HG03025 (cell line): ENCODE results near the gene GRID1.

Experiments used
- ATAC-seq: cut with Tn5 transposase; IDR thresholded peaks from one replicate; pipeline ENCODE4 v1.9.1; 2021; ENCODE audit warnings: mild to moderate bottlenecking, moderate library complexity; ENCODE audit not compliant: unreplicated experiment, low FRiP score

Gene GRID1

DNA sequence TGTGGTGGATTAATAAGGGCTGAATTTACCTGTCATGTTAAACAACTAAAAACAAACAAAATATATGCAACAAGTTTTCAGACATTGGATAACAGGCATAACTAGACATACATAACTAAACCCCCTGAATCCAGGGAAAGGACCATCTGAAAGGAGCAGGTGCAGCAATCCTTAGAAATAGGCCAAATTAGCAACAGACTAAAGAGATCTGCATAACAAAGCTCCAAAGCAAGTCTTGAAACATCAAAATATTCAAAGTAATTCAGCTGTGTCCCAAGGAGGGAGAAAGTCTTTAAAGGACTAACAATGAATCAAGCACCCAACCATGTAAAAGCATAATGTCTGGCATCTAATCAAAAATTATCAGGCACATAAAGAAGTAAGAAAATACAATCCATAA is 475.1 kb downstream of the GRID1 start:
- ATAC-seq = no peak

GRCh38 chr10:85888559-85888958 is 478.0 kb downstream of the GRID1 start:
- ATAC-seq = no peak

GRCh38 chr10:85888004-85888403 is 478.6 kb downstream of the GRID1 start:
- ATAC-seq = no peak

DNA sequence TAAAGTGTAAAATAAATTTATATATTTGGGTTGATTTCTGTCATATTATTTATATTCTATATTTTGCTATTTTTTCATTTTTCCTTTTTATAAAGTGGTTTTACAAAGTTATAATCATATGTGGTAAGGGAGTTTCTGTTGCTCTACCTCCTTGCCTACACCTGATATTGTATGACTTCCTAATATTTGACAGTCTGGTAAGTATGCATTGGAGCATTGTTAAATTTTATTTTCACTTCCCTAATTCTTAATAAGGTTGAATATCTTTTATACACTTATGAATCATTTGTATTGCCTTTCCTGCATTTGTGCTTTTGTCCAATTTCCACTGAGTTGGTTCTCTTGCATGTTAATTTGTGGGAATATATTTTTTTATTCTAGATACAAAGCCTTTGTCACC is 492.4 kb downstream of the GRID1 start:
- no peak for ATAC-seq

GRCh38 chr10:85873063-85873462 is 493.5 kb downstream of the GRID1 start:
- no peak for ATAC-seq

DNA sequence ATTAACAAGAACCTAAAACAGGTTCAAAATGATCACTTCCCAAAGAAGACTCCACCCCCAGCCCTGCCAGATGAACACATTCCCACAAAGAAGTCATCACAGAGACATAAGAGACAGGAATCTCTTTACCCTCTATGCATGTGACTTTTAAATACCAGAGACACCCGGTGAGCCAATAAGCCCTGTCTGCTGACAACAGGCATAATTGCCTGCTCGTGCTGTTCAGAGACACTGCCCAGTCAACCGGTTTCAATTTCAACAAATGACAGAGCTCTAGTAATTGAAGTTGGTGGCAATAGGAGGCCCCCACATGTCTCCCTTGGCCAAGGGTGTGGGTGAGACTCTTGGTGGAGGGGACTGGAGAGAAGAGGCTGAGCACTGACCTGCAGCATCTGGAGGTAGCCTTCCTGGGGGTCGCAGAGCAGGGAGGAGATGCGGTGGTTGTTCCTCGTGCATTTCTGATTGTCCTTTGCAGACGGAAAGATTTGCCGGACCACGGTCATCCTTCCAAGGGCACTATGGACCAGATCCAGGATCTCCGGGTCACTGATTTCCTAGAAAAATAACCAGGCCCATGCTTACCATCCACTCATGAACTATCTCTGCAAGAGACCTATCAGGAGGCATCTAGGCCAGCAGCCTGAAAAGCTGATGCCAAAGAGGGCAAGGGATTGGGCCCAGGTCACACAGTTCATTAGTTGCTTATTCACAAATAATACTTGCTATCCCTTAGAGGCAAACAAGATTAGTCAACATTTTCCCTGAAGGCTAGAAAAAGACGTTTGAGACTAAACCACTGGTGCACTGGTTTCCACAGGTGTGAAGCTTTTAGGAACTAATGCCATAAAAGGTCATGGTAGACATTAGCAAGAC is 497.7 kb downstream of the GRID1 start:
- ATAC-seq = no peak

GRCh38 chr10:85864868-85865526 is 501.6 kb downstream of the GRID1 start:
- no peak for ATAC-seq

GRCh38 chr10:85864173-85864549 is 502.4 kb downstream of the GRID1 start:
- no peak for ATAC-seq

DNA sequence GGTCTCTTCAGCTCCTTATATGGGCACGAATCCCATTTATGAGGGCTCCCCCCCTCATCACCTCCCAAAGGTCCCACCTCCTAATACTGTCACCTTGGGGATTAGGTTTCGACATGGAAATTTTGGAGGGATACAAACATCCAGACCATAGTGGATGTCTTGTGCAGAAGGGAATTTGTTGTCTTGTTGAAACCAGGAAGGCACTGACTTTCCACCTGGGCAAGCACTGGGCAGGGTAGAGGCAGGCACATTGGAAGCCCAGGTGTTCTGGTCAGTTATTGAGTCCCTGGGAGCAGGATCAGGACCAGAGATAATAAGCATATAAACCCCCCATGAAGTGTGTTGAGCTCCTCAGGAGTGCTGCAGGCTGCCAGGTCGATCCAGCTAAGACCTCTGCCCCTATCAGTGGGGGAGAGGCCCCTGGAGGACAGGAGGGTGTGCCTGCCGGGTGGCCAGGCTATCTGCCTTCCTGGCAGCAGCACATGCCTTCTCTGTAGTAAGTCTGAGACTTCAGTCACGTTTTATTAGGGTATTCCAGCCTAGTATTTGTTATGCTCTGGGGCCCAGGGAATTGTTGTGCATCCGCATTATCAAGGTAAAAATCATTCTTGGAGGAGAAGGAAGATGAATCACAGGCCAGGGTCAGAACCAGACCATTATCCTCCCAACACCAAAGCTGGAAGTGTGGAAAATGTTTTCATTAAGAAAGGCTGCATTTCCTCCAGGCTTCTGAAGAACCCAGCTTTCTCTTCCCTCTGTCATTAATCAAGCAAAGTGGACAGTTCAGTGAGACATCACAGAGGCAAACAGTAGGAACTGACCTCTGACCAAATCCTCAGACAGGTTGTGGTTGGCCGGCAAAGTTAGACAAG is 503.1 kb downstream of the GRID1 start:
- no peak for ATAC-seq

DNA sequence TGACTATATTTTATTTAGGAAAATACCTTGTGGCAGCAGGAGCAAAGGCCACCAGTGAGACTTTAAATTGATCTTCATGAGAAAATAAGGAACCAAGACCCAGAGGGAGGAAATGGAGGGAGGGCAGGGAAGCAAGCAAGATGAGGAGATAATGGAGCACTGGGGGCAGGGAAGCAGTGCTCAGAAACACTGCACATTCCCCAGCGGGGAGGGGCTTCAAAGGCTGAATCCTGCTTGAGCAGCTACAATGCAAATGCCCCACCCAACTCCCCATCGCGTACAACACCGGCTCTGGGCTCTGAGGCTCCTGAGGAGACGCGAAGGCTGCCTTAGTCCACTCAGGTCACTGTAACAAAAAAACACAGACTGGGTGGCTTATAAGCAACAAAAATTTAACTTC is 503.8 kb downstream of the GRID1 start:
- ATAC-seq = no peak

- ATAC-seq = no peak
Observed at GRCh38 chr10:85861513-85862197, 504.9 kb downstream of the GRID1 start.

DNA sequence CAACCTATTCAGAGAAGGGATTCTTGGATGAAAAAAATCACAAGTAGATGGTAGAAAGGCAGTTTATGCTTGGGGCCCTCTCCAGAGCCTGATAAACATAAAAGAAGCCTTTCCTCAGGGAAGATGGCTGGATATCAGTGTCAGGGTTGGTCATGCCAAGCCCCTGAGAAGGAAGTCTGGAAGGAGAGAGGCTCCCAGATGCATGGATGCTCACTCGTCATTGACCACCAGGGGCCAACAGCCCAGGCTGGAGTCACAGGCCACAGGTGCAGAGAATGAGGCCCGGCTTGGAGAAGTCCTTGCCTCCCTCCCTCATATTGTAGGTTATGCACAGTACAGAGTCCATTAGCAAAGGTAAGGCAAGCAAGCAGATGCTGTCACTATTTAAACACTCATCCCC is 506.7 kb downstream of the GRID1 start:
- no peak for ATAC-seq

GRCh38 chr10:85858776-85859515 is 507.6 kb downstream of the GRID1 start:
- no peak for ATAC-seq

DNA sequence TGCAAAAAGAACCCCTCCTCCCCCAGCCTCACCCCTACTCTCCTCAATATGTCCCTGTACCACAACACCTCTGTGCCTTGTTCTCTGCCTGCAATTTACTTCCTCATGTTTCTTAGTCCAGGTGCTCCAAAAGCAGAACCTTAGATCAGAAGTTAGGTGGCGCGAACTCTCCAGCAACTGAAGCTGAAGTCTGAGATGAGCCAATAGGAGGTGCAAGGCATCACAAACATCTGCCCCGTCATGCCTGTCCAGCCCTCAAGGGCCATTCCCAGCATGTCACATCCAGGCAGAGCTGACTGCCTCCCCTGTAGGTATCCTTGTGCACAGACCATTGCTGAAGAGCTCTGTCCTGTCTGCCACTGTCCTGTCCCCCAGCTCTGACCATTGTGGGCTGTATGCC is 508.8 kb downstream of the GRID1 start:
- no peak for ATAC-seq

DNA sequence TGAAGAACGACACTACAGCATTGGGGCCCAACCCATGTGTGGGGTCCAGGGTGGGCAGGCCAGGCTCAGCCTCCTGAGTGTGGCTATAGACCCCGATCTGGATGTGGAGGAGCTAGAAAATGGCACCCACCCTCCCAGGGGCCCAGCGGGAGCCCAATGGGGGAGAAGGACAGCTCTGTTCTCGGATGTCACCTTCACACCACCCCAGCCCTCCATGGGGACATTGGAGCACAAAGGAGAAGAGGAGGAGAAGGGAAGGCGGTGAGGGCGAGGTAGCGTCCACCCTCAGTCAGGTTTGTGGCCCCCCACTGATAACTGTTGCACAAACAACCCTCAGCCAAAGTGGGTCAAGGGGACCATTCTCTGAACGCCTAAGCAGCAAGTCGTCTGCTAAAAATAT is 509.3 kb downstream of the GRID1 start:
- ATAC-seq = no peak

GRCh38 chr10:85851934-85852333 is 514.7 kb downstream of the GRID1 start:
- no peak for ATAC-seq

- no peak for ATAC-seq
Observed at GRCh38 chr10:85851325-85851724, 515.3 kb downstream of the GRID1 start.

- ATAC-seq = no peak
Observed at GRCh38 chr10:85850736-85851135, 515.9 kb downstream of the GRID1 start.

GRCh38 chr10:85849315-85849714 is 517.3 kb downstream of the GRID1 start:
- no peak for ATAC-seq

GRCh38 chr10:85848756-85849155 is 517.8 kb downstream of the GRID1 start:
- ATAC-seq = no peak
